K562 (cell line): Measurements from ENCODE around the gene DBP. TPM values are rescaled to one million over a fixed set of nuclear protein-coding genes. Genes with fewer than 3 reads are reported as not detected.

Experiments
- ASH1L ChIP-seq: fragments of 450-650 bp; IDR thresholded peaks from 2 replicates; pipeline ENCODE4 v1.6.1; 2018; ENCODE audit warnings: borderline replicate concordance, mild to moderate bottlenecking, low read depth; ENCODE audit not compliant: partially characterized antibody
- ESRRB ChIP-seq: fragments of 250-450 bp; sonication (Bioruptor Pico); IDR thresholded peaks from 2 replicates; pipeline ENCODE4 v1.5.0; 2020; ENCODE audit warnings: mild to moderate bottlenecking, moderate library complexity, borderline replicate concordance
- FOS ChIP-seq: IDR thresholded peaks from 3 replicates; pipeline ENCODE4 v1.6.1; 2011; ENCODE audit not compliant: insufficient read length; ENCODE audit errors: extremely low read depth
- RBFOX2 ChIP-seq: fragments of 200-400 bp; formaldehyde crosslinking; IDR thresholded peaks from 2 replicates; pipeline ENCODE4 v1.6.1; 2017; ENCODE audit warnings: low read depth, mild to moderate bottlenecking, low read length, moderate library complexity
- RBM25 ChIP-seq: fragments of 200-400 bp; formaldehyde crosslinking; IDR thresholded peaks from 2 replicates; pipeline ENCODE4 v1.6.1; 2018; ENCODE audit warnings: low read length, low read depth, moderate library complexity; ENCODE audit not compliant: severe bottlenecking
- RCOR1 ChIP-seq, 2 experiments: IDR thresholded peaks; 2 replicates each; pipeline ENCODE4 v1.6.1; 2012; ENCODE audit warnings: low read depth in 2 of 2, low read length in 2 of 2, borderline replicate concordance in 1 of 2, improper control_type of control experiment in 1 of 2
- SP1 ChIP-seq: sonication (generic); formaldehyde crosslinking; IDR thresholded peaks from 2 replicates; pipeline ENCODE4 v1.8.1; 2022; ENCODE audit warnings: mild to moderate bottlenecking, missing genetic modification reagents
- ZBED1 ChIP-seq: IDR thresholded peaks from 2 replicates; pipeline ENCODE4 v1.6.1; 2014
- ZFX ChIP-seq: sonication (generic); formaldehyde crosslinking; IDR thresholded peaks from 2 replicates; pipeline ENCODE4 v1.8.0; 2022; ENCODE audit warnings: mild to moderate bottlenecking, missing genetic modification reagents, moderate library complexity
- ZNF24 ChIP-seq: fragments of 450-650 bp; IDR thresholded peaks from 2 replicates; pipeline ENCODE4 v1.6.1; 2016
- polyA plus RNA-seq, 8 experiments: library from polyadenylated mRNA; depleted of rRNA in 4 of 8; stranded (reverse) in 5 of 8; unstranded in 3 of 8; fragments of >200 nt; fragmentation: Nextera tagmentation in 2 of 8; fragmentation: Illumina TruSeq in 1 of 8; extraction: Ambion mirVana in 2 of 8; extraction: Trizol in 1 of 8; gene quantifications; 2 replicates each; pipeline versions ENCODE4 v1.2.1 to v1.2.3, GENCODE V29; 2011 to 2014; ENCODE audit warnings: inconsistent platforms in 1 of 8, missing spikeins in 1 of 8
- total RNA-seq, 7 experiments: library from RNA; depleted of rRNA in 6 of 7; stranded (reverse); fragments of >200 nt in 6 of 7; fragmentation: Illumina TruSeq in 2 of 7; extraction: Trizol in 2 of 7; gene quantifications; 2 replicates each; pipeline versions ENCODE4 v1.2.1 to v1.2.3, GENCODE V29; 2011 to 2021; ENCODE audit warnings: low replicate concordance in 1 of 7
- TF ChIP-seq, protein P1 (sequence below): fragments of 250-450 bp; sonication (Bioruptor Pico); IDR thresholded peaks from 2 replicates; pipeline ENCODE4 v1.4.0; 2020; ENCODE audit warnings: mild to moderate bottlenecking
- TF ChIP-seq, protein P2 (sequence below): sonication (generic); formaldehyde crosslinking; IDR thresholded peaks from 2 replicates; pipeline ENCODE4 v1.8.0; 2022; ENCODE audit warnings: mild to moderate bottlenecking, missing genetic modification reagents
- TF ChIP-seq, protein P3 (sequence below): sonication (generic); formaldehyde crosslinking; IDR thresholded peaks from 2 replicates; pipeline ENCODE4 v1.8.1; 2023; ENCODE audit warnings: missing genetic modification reagents, mild to moderate bottlenecking, borderline replicate concordance
- TF ChIP-seq, protein P4 (sequence below): fragments of 250-450 bp; sonication (Bioruptor Pico); IDR thresholded peaks from 2 replicates; pipeline ENCODE4 v1.8.0; 2021; ENCODE audit warnings: moderate library complexity, mild to moderate bottlenecking, inconsistent platforms

DBP gene
- total and polyA plus RNA-seq, 9 of the 15 experiments (the other 6 are each of a cell fraction or from before 2014, with no cell fraction given) = 0.25 to 5.5 (median 1.8) TPM

DNA sequence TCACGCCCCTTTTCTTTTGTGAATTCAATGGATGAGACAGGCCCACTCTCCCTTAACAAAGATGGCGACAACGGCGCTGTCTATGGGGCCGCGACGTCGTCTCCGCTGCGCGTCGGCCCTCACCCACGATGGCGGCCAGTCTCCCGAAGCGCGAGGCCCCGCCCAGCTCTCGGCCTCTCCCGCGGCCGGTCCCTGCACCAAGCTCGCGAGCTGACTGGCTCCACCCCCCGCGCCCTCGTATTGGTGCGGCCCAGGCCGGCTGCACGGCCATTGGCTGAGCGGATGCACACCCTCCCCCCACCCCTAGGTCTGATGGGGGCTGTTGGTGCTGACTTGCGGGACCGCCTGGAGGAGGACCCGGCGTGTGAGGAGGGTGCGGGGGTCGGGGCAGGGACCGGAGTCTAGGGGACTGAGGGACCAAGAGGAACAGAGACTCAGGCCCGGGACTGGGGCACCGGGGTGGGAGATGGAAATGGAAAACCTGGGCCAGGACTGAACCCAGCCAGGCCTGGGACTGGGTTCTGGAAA is 13.0 kb downstream of the DBP start (continued):
- TF ChIP-seq RBM25 = peak; percentile 98
- peak; percentile 86 for TF ChIP-seq FOS
- TF ChIP-seq RCOR1 (IDR thresholded peaks at IDR 0.05; ENCODE audit: borderline replicate concordance in 1 of 2, low read depth in 2 of 2, low read length in 2 of 2) = peak; percentile 35 to 43; a peak in 1 of 4 replicates
- TF ChIP-seq RBFOX2 = peak; percentile 78
- TF ChIP-seq, protein P1, sequence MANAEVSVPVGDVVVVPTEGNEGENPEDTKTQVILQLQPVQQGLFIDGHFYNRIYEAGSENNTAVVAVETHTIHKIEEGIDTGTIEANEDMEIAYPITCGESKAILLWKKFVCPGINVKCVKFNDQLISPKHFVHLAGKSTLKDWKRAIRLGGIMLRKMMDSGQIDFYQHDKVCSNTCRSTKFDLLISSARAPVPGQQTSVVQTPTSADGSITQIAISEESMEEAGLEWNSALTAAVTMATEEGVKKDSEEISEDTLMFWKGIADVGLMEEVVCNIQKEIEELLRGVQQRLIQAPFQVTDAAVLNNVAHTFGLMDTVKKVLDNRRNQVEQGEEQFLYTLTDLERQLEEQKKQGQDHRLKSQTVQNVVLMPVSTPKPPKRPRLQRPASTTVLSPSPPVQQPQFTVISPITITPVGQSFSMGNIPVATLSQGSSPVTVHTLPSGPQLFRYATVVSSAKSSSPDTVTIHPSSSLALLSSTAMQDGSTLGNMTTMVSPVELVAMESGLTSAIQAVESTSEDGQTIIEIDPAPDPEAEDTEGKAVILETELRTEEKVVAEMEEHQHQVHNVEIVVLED (CRISPR knock-in tag) = peak; percentile 55; the same call in 1 of the 2 replicates
- TF ChIP-seq SP1 (CRISPR knock-in tag) = peak; percentile 95
- TF ChIP-seq ZBED1 = 0 out of 2 replicates have a peak, but pooled peaks have one; percentile 26
- TF ChIP-seq ASH1L = peak; percentile 55
- no peak for TF ChIP-seq ZNF24
- TF ChIP-seq, protein P2, sequence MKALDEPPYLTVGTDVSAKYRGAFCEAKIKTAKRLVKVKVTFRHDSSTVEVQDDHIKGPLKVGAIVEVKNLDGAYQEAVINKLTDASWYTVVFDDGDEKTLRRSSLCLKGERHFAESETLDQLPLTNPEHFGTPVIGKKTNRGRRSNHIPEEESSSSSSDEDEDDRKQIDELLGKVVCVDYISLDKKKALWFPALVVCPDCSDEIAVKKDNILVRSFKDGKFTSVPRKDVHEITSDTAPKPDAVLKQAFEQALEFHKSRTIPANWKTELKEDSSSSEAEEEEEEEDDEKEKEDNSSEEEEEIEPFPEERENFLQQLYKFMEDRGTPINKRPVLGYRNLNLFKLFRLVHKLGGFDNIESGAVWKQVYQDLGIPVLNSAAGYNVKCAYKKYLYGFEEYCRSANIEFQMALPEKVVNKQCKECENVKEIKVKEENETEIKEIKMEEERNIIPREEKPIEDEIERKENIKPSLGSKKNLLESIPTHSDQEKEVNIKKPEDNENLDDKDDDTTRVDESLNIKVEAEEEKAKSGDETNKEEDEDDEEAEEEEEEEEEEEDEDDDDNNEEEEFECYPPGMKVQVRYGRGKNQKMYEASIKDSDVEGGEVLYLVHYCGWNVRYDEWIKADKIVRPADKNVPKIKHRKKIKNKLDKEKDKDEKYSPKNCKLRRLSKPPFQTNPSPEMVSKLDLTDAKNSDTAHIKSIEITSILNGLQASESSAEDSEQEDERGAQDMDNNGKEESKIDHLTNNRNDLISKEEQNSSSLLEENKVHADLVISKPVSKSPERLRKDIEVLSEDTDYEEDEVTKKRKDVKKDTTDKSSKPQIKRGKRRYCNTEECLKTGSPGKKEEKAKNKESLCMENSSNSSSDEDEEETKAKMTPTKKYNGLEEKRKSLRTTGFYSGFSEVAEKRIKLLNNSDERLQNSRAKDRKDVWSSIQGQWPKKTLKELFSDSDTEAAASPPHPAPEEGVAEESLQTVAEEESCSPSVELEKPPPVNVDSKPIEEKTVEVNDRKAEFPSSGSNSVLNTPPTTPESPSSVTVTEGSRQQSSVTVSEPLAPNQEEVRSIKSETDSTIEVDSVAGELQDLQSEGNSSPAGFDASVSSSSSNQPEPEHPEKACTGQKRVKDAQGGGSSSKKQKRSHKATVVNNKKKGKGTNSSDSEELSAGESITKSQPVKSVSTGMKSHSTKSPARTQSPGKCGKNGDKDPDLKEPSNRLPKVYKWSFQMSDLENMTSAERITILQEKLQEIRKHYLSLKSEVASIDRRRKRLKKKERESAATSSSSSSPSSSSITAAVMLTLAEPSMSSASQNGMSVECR (CRISPR knock-in tag) = 0 out of 2 replicates have a peak, but pooled peaks have one; percentile 52
- TF ChIP-seq, protein P3, sequence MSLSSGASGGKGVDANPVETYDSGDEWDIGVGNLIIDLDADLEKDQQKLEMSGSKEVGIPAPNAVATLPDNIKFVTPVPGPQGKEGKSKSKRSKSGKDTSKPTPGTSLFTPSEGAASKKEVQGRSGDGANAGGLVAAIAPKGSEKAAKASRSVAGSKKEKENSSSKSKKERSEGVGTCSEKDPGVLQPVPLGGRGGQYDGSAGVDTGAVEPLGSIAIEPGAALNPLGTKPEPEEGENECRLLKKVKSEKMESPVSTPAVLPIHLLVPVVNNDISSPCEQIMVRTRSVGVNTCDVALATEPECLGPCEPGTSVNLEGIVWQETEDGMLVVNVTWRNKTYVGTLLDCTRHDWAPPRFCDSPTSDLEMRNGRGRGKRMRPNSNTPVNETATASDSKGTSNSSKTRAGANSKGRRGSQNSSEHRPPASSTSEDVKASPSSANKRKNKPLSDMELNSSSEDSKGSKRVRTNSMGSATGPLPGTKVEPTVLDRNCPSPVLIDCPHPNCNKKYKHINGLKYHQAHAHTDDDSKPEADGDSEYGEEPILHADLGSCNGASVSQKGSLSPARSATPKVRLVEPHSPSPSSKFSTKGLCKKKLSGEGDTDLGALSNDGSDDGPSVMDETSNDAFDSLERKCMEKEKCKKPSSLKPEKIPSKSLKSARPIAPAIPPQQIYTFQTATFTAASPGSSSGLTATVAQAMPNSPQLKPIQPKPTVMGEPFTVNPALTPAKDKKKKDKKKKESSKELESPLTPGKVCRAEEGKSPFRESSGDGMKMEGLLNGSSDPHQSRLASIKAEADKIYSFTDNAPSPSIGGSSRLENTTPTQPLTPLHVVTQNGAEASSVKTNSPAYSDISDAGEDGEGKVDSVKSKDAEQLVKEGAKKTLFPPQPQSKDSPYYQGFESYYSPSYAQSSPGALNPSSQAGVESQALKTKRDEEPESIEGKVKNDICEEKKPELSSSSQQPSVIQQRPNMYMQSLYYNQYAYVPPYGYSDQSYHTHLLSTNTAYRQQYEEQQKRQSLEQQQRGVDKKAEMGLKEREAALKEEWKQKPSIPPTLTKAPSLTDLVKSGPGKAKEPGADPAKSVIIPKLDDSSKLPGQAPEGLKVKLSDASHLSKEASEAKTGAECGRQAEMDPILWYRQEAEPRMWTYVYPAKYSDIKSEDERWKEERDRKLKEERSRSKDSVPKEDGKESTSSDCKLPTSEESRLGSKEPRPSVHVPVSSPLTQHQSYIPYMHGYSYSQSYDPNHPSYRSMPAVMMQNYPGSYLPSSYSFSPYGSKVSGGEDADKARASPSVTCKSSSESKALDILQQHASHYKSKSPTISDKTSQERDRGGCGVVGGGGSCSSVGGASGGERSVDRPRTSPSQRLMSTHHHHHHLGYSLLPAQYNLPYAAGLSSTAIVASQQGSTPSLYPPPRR (CRISPR knock-in tag) = 0 out of 2 replicates have a peak, but pooled peaks have one; percentile 46
- no peak for TF ChIP-seq ESRRB (CRISPR knock-in tag)
- TF ChIP-seq, protein P4, sequence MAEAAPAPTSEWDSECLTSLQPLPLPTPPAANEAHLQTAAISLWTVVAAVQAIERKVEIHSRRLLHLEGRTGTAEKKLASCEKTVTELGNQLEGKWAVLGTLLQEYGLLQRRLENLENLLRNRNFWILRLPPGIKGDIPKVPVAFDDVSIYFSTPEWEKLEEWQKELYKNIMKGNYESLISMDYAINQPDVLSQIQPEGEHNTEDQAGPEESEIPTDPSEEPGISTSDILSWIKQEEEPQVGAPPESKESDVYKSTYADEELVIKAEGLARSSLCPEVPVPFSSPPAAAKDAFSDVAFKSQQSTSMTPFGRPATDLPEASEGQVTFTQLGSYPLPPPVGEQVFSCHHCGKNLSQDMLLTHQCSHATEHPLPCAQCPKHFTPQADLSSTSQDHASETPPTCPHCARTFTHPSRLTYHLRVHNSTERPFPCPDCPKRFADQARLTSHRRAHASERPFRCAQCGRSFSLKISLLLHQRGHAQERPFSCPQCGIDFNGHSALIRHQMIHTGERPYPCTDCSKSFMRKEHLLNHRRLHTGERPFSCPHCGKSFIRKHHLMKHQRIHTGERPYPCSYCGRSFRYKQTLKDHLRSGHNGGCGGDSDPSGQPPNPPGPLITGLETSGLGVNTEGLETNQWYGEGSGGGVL (CRISPR knock-in tag) = no peak
- TF ChIP-seq ZFX (CRISPR knock-in tag) = peak; percentile 94
